Osteoblast (primary cell): ENCODE measurements around the gene CNTROB. TPM values are rescaled to one million over a fixed set of nuclear protein-coding genes. Genes with fewer than 3 reads are reported as not detected.

Source experiments
- DNase-seq: peaks from one replicate; pipeline ENCODE4 v3.0.0; 2011; ENCODE audit warnings: low spot score, mixed read lengths; ENCODE audit not compliant: insufficient read length; ENCODE audit errors: missing footprints
- H2AFZ ChIP-seq: 2 replicates; pipeline ENCODE4 v1.6.0; 2011; ENCODE audit warnings: mild to moderate bottlenecking, low read length
- H3K27ac ChIP-seq: 2 replicates; pipeline ENCODE4 v1.5.1; 2011; ENCODE audit warnings: mild to moderate bottlenecking, low read depth, low read length, moderate library complexity
- H3K27me3 ChIP-seq: 2 replicates; pipeline ENCODE4 v1.6.0; 2012; ENCODE audit warnings: mild to moderate bottlenecking, control low read depth, inconsistent platforms, low read length, moderate library complexity; ENCODE audit not compliant: insufficient read depth
- H3K36me3 ChIP-seq: 2 replicates; pipeline ENCODE4 v1.5.1; 2011; ENCODE audit warnings: mild to moderate bottlenecking, low read length, control low read depth, moderate library complexity; ENCODE audit not compliant: insufficient read depth
- H3K4me1 ChIP-seq: 2 replicates; pipeline ENCODE4 v1.5.1; 2011; ENCODE audit warnings: mild to moderate bottlenecking, low read length, control low read depth, moderate library complexity; ENCODE audit not compliant: insufficient read depth
- H3K4me2 ChIP-seq: 2 replicates; pipeline ENCODE4 v1.6.0; 2011; ENCODE audit warnings: mild to moderate bottlenecking, low read length; ENCODE audit not compliant: insufficient read depth
- H3K4me3 ChIP-seq: fragments of 200-600 bp; sonication (generic); 3 replicates; pipeline ENCODE4 v1.5.1; 2012; ENCODE audit warnings: mild to moderate bottlenecking, low read length, inconsistent platforms; ENCODE audit not compliant: insufficient read depth
- H3K79me2 ChIP-seq: 2 replicates; pipeline ENCODE4 v1.6.0; 2012; ENCODE audit warnings: mild to moderate bottlenecking, low read length, control low read depth, inconsistent platforms; ENCODE audit not compliant: insufficient read depth
- H3K9me3 ChIP-seq: 2 replicates; pipeline ENCODE4 v1.5.1; 2011; ENCODE audit warnings: low read depth, low read length, control low read depth
- H4K20me1 ChIP-seq: 2 replicates; pipeline ENCODE4 v1.6.0; 2012; ENCODE audit warnings: mild to moderate bottlenecking, low read length, control low read depth; ENCODE audit not compliant: insufficient read depth
- CTCF ChIP-seq: IDR thresholded peaks from 2 replicates; pipeline ENCODE4 v1.5.1; 2011; ENCODE audit warnings: mild to moderate bottlenecking, low read depth, low read length, moderate library complexity; ENCODE audit errors: extremely low read depth
- total RNA-seq: library from RNA; depleted of rRNA; stranded (reverse); fragments of >200 nt; gene quantifications from 2 replicates; pipeline ENCODE4 v1.2.3, GENCODE V29; 2012

CNTROB gene
- total RNA-seq, 1 donor: 20.6 TPM

DNA sequence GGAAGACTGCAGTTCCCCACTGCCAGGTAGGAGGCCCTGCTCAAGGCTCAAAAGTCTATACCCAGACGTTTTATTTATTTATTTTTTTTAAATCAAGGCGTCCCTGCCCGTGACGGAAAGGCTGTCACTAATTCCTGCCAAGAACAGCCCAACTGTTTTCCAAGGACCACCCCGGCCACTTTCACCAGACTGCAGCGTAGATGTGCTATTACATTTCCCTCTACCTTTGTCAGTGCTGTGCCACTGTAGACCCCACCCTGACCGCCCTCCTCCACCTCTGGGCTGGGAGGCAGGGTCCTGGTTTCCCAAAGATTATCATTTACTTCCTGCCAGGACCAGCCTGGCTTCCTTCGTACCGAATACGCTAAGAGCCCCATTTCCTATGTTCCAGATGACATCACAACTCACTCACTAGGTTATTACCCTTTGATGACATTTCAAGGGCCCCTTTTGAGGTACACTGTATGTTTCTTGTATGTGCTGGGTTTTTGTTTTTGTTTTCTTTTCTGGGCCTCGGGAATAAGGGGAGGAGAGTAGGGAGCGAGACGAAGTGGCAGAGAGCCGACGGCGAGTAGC lies 9.6 kb upstream of the CNTROB start:
- peaks cover 12% of the 10 kb centered on the region for H3K4me1 ChIP-seq
- no peaks in the 10 kb centered on the region for H3K79me2 ChIP-seq
- H3K36me3 ChIP-seq: no peaks in the 10 kb centered on the region
- no peaks in the 10 kb centered on the region for H3K9me3 ChIP-seq
- H3K27me3 ChIP-seq: no peaks in the 10 kb centered on the region
- peak overlapping the region; percentile 97 for H2AFZ ChIP-seq
- TF ChIP-seq CTCF: no peak
- H3K27ac ChIP-seq: no peak overlapping the region
- H3K4me3 ChIP-seq: peak overlapping the region; percentile 72
- no peak for DNase-seq
- H3K4me2 ChIP-seq: peak overlapping the region; percentile 86
- H4K20me1 ChIP-seq: no peaks in the 10 kb centered on the region

DNA sequence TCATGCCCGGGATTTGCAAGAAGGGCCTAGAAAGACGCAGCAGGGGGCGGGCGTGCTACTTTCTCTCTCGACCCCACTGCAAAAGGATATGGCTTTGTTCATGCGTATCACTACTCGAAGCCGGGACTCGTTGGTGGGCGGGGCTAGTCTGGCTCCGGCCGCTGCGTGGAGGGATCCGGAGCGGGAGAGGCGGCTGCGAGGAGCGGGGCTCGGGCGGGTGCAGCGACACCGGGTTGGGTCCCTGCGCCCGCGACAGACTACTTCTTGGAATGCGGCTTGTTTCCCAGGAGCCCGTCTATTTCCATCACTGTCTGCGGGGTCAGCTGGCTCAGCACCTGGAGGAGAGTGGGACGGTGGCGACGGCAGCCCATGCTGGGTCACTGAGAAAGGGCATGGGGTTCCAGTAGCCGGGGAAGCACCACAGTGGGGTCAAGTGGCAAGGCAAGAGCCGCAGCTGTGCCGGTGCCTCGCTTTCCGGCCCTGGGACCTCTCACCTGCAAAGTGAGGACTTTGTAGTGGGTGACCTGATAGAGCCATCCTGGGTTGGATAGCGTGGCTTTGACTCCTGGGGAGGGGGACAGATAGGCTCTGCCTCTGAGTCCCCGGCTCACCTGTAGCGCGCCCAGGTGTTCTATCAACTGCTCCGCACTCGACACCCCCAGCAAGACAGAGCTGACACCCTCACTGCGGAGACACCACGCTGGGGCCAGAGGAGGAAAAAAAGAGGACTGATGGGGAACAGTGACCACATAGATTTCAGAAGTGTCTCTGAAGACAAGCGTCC lies 9.0 kb upstream of the CNTROB start:
- Histone ChIP-seq H2AFZ (peak overlapping the region; percentile 97), H3K27me3 (no peaks in the 10 kb centered on the region), H3K36me3 (no peaks in the 10 kb centered on the region), H3K9me3 (no peaks in the 10 kb centered on the region), H3K4me2 (peak overlapping the region; percentile 86), H4K20me1 (no peaks in the 10 kb centered on the region), H3K79me2 (no peaks in the 10 kb centered on the region), H3K4me1 (peaks cover 12% of the 10 kb centered on the region), H3K4me3 (peak overlapping the region; percentile 72), H3K27ac (no peak overlapping the region)
- DNase-seq: peak; percentile 96
- TF ChIP-seq CTCF: no peak

GRCh38 chr17:7927596-7927995 lies 4.4 kb upstream of the CNTROB start:
- no peak overlapping the region for H3K27ac ChIP-seq
- no peak for DNase-seq
- no peak for TF ChIP-seq CTCF
- peaks cover 21% of the 10 kb centered on the region for H3K4me1 ChIP-seq
- H3K27me3 ChIP-seq: no peaks in the 10 kb centered on the region
- H3K79me2 ChIP-seq: peaks cover 20% of the 10 kb centered on the region
- no peaks in the 10 kb centered on the region for H3K36me3 ChIP-seq
- no peaks in the 10 kb centered on the region for H4K20me1 ChIP-seq
- no peaks in the 10 kb centered on the region for H3K9me3 ChIP-seq
- no peak overlapping the region for H3K4me3 ChIP-seq
- no peak overlapping the region for H2AFZ ChIP-seq
- no peak overlapping the region for H3K4me2 ChIP-seq
